SK-N-SH (cell line): ENCODE data around the gene SCAMP3.

Source experiments
- CTCF ChIP-seq: fragments of 200-600 bp; sonication (generic); IDR thresholded peaks from 2 replicates; pipeline ENCODE4 v1.6.1; 2017; ENCODE audit warnings: antibody characterized with exemption, mild to moderate bottlenecking, moderate library complexity
- EP300 ChIP-seq, 2 experiments: IDR thresholded peaks; 2 replicates each; pipeline versions ENCODE4 v1.4.0 to v1.6.1; 2012; ENCODE audit warnings: borderline replicate concordance in 1 of 2, low read depth in 1 of 2, low read length in 1 of 2
- FOXJ3 ChIP-seq: sonication (generic); formaldehyde crosslinking; IDR thresholded peaks from 2 replicates; pipeline ENCODE4 v1.5.1; 2020; ENCODE audit warnings: mild to moderate bottlenecking, missing genetic modification reagents
- GABPA ChIP-seq: IDR thresholded peaks from 2 replicates; pipeline ENCODE4 v1.4.0; 2012; ENCODE audit warnings: low read depth, mild to moderate bottlenecking
- GATA2 ChIP-seq: sonication (generic); formaldehyde crosslinking; IDR thresholded peaks from 2 replicates; pipeline ENCODE4 v1.5.0; 2020; ENCODE audit warnings: mild to moderate bottlenecking, missing genetic modification reagents
- JUND ChIP-seq: IDR thresholded peaks from 2 replicates; pipeline ENCODE4 v1.4.0; 2012
- MXI1 ChIP-seq: IDR thresholded peaks from 2 replicates; pipeline ENCODE4 v1.6.1; 2012; ENCODE audit warnings: mild to moderate bottlenecking, low read depth, low read length, improper control_type of control experiment
- POLR2AphosphoS5 ChIP-seq: IDR thresholded peaks from 2 replicates; pipeline ENCODE4 v1.6.1; 2012; ENCODE audit warnings: low read depth, low read length
- RAD21 ChIP-seq: IDR thresholded peaks from 2 replicates; pipeline ENCODE4 v1.6.1; 2012; ENCODE audit warnings: mild to moderate bottlenecking, low read length
- RCOR1 ChIP-seq: fragments of 150-350 bp; IDR thresholded peaks from 2 replicates; pipeline ENCODE4 v1.6.1; 2017; ENCODE audit warnings: antibody characterized with exemption, low read length
- SMC3 ChIP-seq: IDR thresholded peaks from 2 replicates; pipeline ENCODE4 v1.6.1; 2012; ENCODE audit warnings: low read depth, low read length, improper control_type of control experiment
- TAF1 ChIP-seq: IDR thresholded peaks from 2 replicates; pipeline ENCODE4 v1.6.1; 2012; ENCODE audit warnings: low read depth, mild to moderate bottlenecking, low read length, moderate library complexity, borderline replicate concordance
- TCF12 ChIP-seq: IDR thresholded peaks from 2 replicates; pipeline ENCODE4 v1.4.0; 2012
- USF1 ChIP-seq: IDR thresholded peaks from 2 replicates; pipeline ENCODE4 v1.4.0; 2012; ENCODE audit warnings: low read depth, borderline replicate concordance

- TF ChIP-seq RCOR1, result no peak
- no peak for TF ChIP-seq CTCF
- no peak for TF ChIP-seq EP300 (IDR thresholded peaks at IDR 0.05; ENCODE audit: borderline replicate concordance in 1 of 2, low read depth in 1 of 2, low read length in 1 of 2)
- TF ChIP-seq POLR2AphosphoS5, result no peak
- no peak for TF ChIP-seq TAF1
- TF ChIP-seq TCF12, result no peak
- TF ChIP-seq GATA2, result no peak
- TF ChIP-seq MXI1, result no peak
- TF ChIP-seq SMC3, result no peak
- TF ChIP-seq GABPA, result no peak
- TF ChIP-seq RAD21, result no peak
- no peak for TF ChIP-seq FOXJ3 (CRISPR knock-in tag)
- no peak for TF ChIP-seq USF1
- TF ChIP-seq JUND, result no peak
Observed at GRCh38 chr1:155301342-155301841, 39.2 kb upstream of the SCAMP3 start, which contains the start of gene PKLR.
